Measurements from ENCODE around the gene OR52D1. TPM values are rescaled to one million over a fixed set of nuclear protein-coding genes. Genes with fewer than 3 reads are reported as not detected.

Gene OR52D1
- total and polyA plus RNA-seq, 2 of the 8 experiments (the other 6 are each of a cell fraction or from before 2014, with no cell fraction given): not detected

- ChIA-PET POLR2A (ENCODE audit: partially characterized antibody) (no interaction called here), CTCF (ENCODE audit: partially characterized antibody) (interaction anchor here (4.6 kb wide), 1 partner anchor 32 kb away, joined by 19 read pairs; no protein-coding TSS in a partner anchor)
- H2AK5ac ChIP-seq (ENCODE audit: low read depth, low read length): no peak overlapping the region
- H3K9ac ChIP-seq (replicated peaks in 1 of 4; ENCODE audit: extremely low read depth in 1 of 4, low read depth in 3 of 4, low read length in 3 of 4): no peak overlapping the region
- H4K5ac ChIP-seq (ENCODE audit: insufficient read length, low read depth, low read length): no peak overlapping the region
- H3K23me2 ChIP-seq (ENCODE audit: low read depth, low read length): no peaks in the 10 kb centered on the region
- no peaks in the 10 kb centered on the region for H3K9me3 ChIP-seq (ENCODE audit: insufficient read depth in 2 of 2, low read depth in 1 of 2, low read length in 1 of 2)
- H3K4me2 ChIP-seq (ENCODE audit: insufficient read depth in 1 of 2, low read depth in 2 of 2, low read length in 2 of 2): no peak overlapping the region
- no peak overlapping the region for H3K18ac ChIP-seq (ENCODE audit: extremely low read depth, low read length)
- H3K56ac ChIP-seq (replicated peaks; ENCODE audit: insufficient read length, low read depth, low read length): no peak overlapping the region
- no peak overlapping the region for H3K14ac ChIP-seq (ENCODE audit: insufficient read length)
- no peak overlapping the region for H3K4ac ChIP-seq (replicated peaks; ENCODE audit: insufficient read length, low read depth, low read length)
- H3K23ac ChIP-seq (ENCODE audit: insufficient read length): no peak overlapping the region
- H4K91ac ChIP-seq (replicated peaks; ENCODE audit: insufficient read length, low read length): no peak overlapping the region
- no peaks in the 10 kb centered on the region for H3K79me2 ChIP-seq (ENCODE audit: control insufficient read depth in 1 of 2, insufficient read depth in 2 of 2, low read length in 2 of 2)
- no peaks in the 10 kb centered on the region for H3K27me3 ChIP-seq (replicated peaks in 1 of 4; ENCODE audit: control insufficient read depth in 3 of 4, extremely low read depth in 1 of 4, insufficient read depth in 3 of 4, low read length in 3 of 4)
- H2BK5ac ChIP-seq (ENCODE audit: low read depth, low read length): no peak overlapping the region
- FAIRE-seq (no peak), DNase-seq (ENCODE audit: low read depth in 1 of 2, low spot score in 2 of 2) (no peak)
- H3K27ac ChIP-seq (ENCODE audit: low read depth, low read length): no peak overlapping the region
- H2AFZ ChIP-seq (ENCODE audit: low read length): no peak overlapping the region
- H3K4me3 ChIP-seq (ENCODE audit: extremely low read depth in 1 of 4, insufficient read depth in 2 of 4, low read depth in 3 of 4, low read length in 4 of 4): no peak overlapping the region
- no peak overlapping the region for H2BK20ac ChIP-seq (ENCODE audit: low read length)
- no peak overlapping the region for H2BK15ac ChIP-seq (ENCODE audit: low read length)
- H4K8ac ChIP-seq (ENCODE audit: extremely low read depth, insufficient read depth, low read length): no peak overlapping the region
- peaks cover 0 to 2% (median 0%) of the 10 kb centered on the region in 4 experiments; a peak in 1 of 7 replicates for H3K4me1 ChIP-seq (replicated peaks in 1 of 4; ENCODE audit: control insufficient read depth in 3 of 4, insufficient read depth in 4 of 4, low read length in 3 of 4)
- H4K20me1 ChIP-seq (replicated peaks in 1 of 2; ENCODE audit: control insufficient read depth in 1 of 2, insufficient read depth in 2 of 2, low read length in 2 of 2): no peaks in the 10 kb centered on the region
- TF ChIP-seq HDAC2 (IDR thresholded peaks at IDR 0.05; ENCODE audit: borderline replicate concordance in 1 of 2, low read depth in 2 of 2, low read length in 2 of 2): no peak
- no peaks in the 10 kb centered on the region for H3K79me1 ChIP-seq (ENCODE audit: low read depth, low read length)
- no peak overlapping the region for H2BK12ac ChIP-seq (ENCODE audit: low read depth, low read length)
- H3K36me3 ChIP-seq (ENCODE audit: control insufficient read depth in 2 of 4, insufficient read depth in 4 of 4, low read length in 3 of 4): no peaks in the 10 kb centered on the region
- H2BK120ac ChIP-seq (replicated peaks; ENCODE audit: low read depth, low read length): no peak overlapping the region
- WGBS, 2 experiments (ENCODE audit: extremely low coverage in 1 of 2, insufficient coverage in 1 of 2, insufficient read length in 1 of 2, insufficient replicate concordance in 2 of 2, low coverage in 1 of 2, low lambda C conversion rate in 2 of 2, missing lambda C conversion rate in 1 of 2): 95% methylated on average over 8 of the region's 8 CpGs; no CpG with 5 or more reads in 1 of the 2 experiments
Measured at GRCh38 chr11:5508605-5509004, 20.1 kb downstream of the OR52D1 start.
